HG03159 (cell line): ENCODE results near the gene TTC1.
A peak's percentile ranks its signal among the peaks of the same experiment; 100 is the strongest.

Source experiments
- ATAC-seq: cut with Tn5 transposase; IDR thresholded peaks from one replicate; pipeline ENCODE4 v1.9.1; 2021; ENCODE audit warnings: mild to moderate bottlenecking, moderate library complexity; ENCODE audit not compliant: unreplicated experiment

Gene TTC1

DNA sequence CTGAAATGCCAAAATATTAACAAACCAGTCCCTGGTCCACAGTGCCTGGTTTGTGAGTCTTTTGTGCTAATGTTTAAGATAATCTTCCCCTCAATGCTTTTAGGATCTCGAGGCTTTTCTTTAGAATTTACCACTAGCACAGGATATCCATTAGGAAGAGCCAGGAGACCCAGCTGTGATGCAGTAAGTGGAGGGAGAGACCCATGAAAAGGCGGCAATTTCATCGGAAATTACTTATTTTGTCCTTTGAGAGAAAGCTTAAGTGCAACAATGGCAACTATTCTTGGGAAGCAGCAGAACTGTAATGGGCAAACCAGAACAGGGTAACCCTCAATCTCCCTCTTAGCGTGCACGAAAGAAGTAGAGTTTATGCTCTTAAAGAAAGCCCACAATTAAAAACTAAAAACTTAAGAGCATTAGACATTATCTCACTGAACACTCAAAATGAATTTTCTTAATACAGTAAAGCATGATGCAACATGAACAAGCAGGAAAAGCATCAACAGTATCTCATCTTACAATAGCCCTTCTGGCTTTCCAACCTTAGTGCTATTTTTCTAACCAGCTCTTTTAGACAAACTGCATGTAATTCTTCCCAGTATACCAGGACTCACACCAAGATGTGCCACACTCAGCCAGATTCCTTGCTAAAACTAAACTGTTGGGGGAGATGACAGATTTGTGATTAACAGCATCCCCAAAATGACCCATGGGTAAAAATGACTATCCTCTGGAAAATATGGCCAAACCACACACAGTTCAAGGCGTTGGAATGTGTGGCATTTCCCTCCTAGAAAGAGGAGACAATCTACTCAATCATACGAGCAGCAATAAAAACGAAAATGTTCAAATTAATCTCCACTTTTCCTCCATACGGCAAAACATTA is 73.9 kb downstream of the TTC1 start:
- no peak for ATAC-seq

DNA sequence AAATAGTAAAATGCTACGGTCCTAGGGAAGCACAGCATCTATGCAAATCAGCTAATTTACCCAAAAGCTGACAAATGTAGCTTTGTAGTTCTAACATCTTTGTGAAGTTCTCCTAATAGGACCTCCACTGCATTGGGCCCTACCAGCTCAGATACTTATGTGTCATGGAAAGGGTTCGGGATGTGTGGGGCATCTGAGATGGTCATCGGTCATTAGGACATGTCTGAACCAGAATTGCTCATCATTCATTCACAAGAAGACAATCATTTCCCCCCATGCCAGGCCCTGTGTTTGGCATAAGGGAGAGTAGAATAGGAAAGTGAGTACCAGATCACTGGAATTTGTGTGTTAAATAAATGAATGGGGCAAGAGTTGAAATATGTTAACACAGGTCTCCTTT is 74.6 kb downstream of the TTC1 start:
- ATAC-seq, result no peak

DNA sequence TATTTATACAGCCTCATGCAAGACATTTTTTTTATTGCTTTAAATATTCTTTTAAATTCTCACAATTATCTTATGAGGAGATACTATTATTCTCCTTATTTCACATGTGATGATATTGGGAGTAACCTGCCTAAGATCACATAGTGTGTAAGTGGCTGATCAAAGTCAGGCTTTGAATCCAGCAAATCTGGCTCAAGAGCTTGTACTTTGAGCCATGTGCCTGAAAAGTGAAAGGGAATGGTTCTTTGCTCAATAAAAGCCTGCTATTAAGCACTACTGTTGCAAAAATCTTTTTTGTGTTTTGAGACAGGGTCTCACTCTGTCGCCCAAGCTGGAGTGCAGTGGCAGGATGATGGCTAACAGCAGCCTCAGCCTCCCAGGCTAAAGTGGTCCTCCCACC is 75.2 kb downstream of the TTC1 start:
- no peak for ATAC-seq

DNA sequence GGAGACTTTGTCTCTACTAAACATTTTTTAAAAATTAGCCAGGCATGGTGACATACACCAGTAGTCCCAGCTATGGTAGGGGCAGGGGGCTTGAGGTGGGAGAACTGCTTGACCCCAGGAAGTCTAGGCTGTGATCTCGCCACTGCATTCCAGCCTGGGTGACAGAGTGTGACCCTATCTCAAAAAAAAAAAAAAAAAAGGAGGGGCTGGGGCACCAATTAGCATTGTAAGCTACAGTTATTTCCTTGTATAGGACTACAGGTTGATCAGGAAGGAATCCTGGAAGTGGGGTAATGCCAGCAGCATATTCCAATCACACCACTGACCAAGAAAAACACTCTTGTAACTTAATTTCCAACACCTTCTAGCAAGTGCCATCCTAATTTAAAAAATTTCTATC is 78.3 kb downstream of the TTC1 start:
- ATAC-seq, result no peak

DNA sequence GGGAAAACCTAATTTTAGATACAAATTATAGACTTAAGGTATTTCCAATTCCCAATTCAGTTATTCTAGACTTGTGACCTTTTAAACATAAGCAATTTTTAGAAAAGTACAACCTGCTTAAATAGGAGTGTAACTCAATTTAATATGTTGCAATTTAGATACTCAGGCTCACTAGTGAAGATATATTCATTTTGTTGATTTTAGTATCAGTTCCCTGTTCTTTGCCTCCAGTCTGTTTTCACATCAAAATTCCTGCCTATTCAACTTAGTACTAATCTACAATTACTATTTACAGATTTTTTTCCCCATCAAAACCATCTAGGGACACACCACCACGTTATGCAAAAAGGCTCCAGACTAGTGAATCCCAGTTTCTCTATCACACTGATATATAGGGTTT is 79.9 kb downstream of the TTC1 start:
- no peak for ATAC-seq

DNA sequence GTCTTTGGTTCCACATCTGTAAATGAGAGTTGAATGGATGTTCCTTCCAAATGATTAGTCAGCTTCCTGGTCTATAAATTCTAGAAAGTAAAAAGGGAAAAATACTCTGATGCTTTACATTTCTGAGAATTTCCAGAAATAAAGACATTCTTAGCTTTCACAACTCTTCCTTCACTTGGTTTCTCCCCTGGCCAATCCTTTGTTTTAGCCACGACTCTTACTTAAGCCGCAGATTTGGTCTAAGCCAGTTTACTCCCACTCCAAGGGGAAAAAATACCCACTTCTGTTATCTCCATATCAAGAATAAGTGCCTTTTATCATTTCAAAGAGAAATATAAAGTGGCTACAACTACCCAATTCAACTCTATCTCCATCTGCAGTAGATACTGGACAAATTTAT is 80.6 kb downstream of the TTC1 start:
- no peak for ATAC-seq

DNA sequence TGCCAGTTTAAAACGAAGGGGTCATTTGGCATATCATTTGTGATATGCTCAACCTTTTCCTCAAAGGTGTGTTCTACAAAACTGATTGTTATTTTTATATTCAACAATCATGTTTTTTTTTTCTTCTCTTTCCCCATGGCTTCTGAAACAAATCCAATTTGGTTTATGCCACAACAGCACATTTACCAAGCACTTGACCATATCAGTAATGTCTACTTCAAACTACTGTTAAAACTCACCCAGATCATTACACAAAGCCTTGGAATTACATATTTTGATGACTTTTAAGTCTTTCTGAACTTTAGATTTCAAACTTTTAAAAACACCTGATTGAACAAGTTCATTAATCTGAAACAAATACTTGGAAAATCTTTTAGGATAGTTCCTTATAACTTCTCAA is 81.1 kb downstream of the TTC1 start:
- ATAC-seq, result no peak

DNA sequence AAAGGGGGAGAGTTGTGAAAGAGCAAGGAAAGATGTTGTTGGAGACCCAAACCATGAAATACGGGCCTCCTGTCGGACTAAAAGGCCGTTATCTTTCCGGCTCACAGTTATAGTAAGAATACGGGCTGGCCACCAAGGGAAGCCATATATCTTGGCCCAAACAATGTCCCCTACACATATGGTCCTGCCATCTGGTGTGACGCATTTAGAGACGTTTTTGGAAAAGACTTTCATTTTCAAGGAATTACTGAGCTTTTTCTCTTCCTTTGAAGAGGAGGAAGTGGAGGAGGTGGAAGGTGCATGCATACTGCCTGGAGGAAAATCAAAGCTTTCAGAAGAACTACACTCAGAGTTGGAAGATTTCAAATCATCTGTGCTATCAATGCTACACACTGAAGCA is 83.6 kb downstream of the TTC1 start:
- no peak for ATAC-seq

DNA sequence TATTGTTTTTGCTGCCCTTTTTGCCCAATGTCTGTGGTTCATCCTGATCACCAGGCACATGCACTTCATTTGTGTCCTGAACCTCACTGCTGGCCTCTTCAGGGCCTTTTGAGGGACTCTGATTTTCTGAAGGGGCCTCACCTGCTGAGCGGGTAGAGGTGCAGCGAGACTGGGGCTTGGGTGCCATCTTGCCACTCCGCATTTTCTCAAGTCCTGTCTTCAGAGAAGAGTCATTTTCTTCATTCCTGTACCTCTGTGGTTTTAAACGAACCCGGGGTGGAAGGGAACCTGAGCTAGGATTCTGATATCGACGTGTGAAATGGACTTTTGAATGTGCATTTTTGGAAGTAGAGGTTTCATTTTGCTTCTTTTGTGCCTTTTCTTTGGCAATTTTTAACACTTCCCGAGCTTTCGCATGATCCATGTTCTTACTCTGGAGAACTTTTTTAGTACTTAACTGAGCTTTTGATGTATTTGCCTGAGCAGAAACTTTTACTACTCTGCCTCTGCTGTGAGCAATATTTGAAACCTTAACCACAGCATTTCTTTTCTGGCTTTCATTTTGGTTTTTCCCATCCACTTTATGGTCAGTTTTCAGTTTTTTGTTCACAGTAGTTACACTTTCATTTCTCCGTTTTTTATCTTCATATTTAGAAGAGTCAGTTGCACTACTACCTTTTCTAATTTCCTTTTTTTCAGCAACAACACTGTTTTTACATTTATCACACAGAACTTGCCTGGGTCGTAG is 84.2 kb downstream of the TTC1 start:
- ATAC-seq, result no peak

DNA sequence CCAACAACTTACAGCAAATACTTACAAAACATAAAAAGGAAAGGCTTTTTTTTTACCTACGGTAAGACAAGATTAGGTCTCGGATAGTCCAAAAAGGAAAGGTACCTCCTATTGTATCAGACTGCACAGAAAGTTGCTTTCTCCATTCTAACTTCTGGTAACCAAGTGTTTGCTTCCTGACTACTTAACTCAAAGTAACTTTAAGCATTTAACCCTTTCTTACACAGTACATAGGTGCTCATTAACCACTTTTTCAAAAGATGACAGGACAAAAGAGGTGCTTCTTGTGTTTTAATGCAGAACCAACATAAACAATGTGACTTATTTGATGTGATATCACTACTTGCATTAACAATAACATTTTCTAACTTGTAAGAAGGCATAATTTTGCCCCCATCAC is 87.2 kb downstream of the TTC1 start:
- ATAC-seq, result no peak

DNA sequence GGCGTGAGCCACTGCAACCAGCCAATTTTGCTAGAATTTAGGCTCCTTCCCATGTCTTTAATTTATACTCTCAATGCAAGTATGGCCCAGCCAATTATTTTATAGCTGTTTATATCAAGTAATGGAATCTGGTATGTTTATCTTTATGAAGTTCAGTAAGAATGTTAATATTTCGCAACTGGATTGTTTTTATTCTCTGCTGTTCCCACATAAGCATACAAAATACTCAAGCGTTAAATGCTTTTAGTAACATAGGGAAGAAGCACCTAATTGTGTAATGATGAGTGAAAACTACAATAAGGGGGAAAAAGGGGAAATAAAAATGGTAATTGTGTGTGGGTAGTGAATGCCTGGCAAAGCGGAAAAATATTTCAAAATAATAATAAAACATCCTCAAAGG is 89.1 kb downstream of the TTC1 start:
- no peak for ATAC-seq

DNA sequence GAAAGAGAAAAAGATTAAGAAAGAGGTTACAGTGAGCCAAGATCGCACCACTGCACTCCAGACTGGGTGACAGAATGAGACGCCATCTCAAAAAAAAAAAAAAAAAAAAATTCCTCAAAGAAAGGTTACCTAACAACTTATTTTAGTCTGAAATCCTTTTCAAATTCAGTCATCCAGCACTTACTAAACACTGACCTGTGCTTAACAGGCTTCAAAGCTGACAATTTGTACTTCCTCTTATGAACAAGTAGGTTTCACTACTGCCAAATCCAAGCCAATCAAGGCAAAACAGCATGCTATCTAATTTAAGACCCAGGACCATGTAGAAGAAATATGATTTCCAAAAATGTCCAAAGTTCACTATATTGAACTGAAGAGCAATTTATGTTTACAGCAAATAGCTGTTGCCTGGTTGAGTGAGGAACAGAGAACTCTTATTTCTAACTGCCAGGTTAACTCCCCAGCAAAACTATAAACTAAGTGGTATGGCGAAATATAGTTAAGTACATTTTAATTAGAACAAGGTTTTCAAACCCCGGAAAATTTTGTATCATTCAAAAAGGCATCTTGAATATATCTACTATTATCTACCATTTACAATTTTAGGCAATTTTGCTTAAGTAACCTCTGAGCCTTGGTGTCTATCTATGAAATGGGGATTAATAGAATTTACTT is 96.9 kb downstream of the TTC1 start:
- ATAC-seq, result peak; percentile 86

DNA sequence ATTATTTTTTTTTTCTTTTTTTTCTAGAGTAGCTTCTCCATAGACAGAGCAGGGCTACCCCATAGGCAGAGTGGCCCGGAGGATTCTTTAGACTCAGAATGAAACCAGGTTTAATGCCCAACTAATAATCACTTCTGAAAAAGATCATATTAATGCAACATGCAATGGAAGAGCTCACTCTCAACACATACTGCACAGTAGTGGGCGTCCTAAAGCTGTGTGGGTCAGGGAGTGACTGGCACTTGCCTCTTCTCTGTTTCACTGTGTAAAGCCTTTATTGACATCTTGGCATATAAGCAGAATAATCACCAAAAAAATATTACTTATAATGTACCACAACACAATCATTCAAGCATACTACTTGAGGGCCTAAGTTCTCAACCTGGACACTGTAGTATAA is 99.2 kb downstream of the TTC1 start:
- no peak for ATAC-seq
